ENCODE measurements around the gene FECH.

FECH gene

DNA sequence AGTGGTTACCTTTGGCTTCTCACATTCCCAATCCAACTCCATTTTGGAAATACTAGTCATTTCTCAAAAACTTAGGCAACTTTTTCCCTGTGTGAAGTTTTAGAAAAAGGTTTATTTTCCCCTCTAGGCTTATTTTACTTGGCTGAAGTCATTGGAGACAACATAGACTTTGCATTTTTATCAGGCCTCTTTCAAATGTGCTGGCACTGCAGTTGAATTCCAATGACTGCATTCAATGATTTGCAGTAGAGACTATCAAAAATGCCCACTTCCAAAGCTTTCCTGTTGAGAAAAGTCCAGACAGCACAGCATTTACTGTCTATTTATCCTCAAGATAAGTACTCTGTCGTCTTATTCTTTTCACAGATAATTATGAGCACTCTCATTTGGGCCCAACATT lies 81.3 kb downstream of the FECH start (continued):
- no peak for TF ChIP-seq YY1 (tag by site-specific recombination; IDR thresholded peaks at IDR 0.05)
- no peak for TF ChIP-seq ZNF837 (tag by site-specific recombination; IDR thresholded peaks at IDR 0.05)
- TF ChIP-seq ZNF214 (tag by site-specific recombination; IDR thresholded peaks at IDR 0.05; ENCODE audit: borderline replicate concordance) = no peak
- no peak for TF ChIP-seq ZIC2 (tag by site-specific recombination; IDR thresholded peaks at IDR 0.05)

DNA sequence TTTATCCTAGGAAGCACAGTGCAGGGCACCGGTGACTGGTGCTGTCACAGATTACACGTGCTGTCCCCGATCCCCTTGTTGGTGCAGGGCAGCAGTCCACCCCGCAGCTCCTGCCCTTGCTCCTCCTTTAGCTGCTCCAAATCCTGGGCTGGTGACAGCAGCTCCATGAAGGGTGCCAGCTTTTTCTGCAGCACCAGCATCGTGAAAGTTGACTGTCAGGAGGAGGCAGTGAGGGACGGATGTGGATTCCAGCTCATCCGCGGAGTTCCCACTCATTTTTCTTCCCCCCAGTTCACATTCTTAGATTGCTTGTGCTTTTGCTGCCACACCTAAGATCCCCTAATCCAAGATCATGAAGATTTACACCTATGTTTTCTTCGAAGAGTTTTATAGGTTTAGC lies 83.9 kb downstream of the FECH start:
- ChIA-PET CTCF (no interaction called here), POLR2A (interaction anchor here (0.7 kb wide), 1 partner anchor 46 kb away, joined by 6 read pairs; no protein-coding TSS in a partner anchor)
- Histone ChIP-seq H3K4me1 (ENCODE audit: control insufficient read depth, insufficient read depth, low read length) (no peaks in the 10 kb centered on the region), H3K27ac (ENCODE audit: extremely low read depth, low read depth, low read length) (no peak overlapping the region), H3K36me3 (ENCODE audit: control insufficient read depth in 2 of 2, insufficient read depth in 1 of 2, low read length in 2 of 2) (no peaks in the 10 kb centered on the region), H3K4me3 (ENCODE audit: low read depth, low read length) (no peak overlapping the region), H3K9me3 (ENCODE audit: control insufficient read depth, insufficient read depth, low read depth, low read length) (no peaks in the 10 kb centered on the region)
- TF ChIP-seq ZNF704 (tag by site-specific recombination; IDR thresholded peaks at IDR 0.05) = no peak
- no peak for TF ChIP-seq ZNF23 (tag by site-specific recombination; IDR thresholded peaks at IDR 0.05; ENCODE audit: borderline replicate concordance)
- TF ChIP-seq ZNF114 (tag by site-specific recombination; IDR thresholded peaks at IDR 0.05) = no peak
- TF ChIP-seq ZNF529 (tag by site-specific recombination; IDR thresholded peaks at IDR 0.05; ENCODE audit: insufficient replicate concordance) = no peak
- no peak for TF ChIP-seq MYNN (tag by site-specific recombination; IDR thresholded peaks at IDR 0.05; ENCODE audit: borderline replicate concordance)
- TF ChIP-seq ZIC2 (tag by site-specific recombination; IDR thresholded peaks at IDR 0.05) = no peak
- TF ChIP-seq, protein P1, sequence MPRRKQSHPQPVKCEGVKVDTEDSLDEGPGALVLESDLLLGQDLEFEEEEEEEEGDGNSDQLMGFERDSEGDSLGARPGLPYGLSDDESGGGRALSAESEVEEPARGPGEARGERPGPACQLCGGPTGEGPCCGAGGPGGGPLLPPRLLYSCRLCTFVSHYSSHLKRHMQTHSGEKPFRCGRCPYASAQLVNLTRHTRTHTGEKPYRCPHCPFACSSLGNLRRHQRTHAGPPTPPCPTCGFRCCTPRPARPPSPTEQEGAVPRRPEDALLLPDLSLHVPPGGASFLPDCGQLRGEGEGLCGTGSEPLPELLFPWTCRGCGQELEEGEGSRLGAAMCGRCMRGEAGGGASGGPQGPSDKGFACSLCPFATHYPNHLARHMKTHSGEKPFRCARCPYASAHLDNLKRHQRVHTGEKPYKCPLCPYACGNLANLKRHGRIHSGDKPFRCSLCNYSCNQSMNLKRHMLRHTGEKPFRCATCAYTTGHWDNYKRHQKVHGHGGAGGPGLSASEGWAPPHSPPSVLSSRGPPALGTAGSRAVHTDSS (tag by site-specific recombination; IDR thresholded peaks at IDR 0.05) = no peak
- no peak for TF ChIP-seq ZNF473 (tag by site-specific recombination; IDR thresholded peaks at IDR 0.05)
- no peak for TF ChIP-seq ZSCAN4 (tag by site-specific recombination; IDR thresholded peaks at IDR 0.05)
- TF ChIP-seq ZNF174 (tag by site-specific recombination; IDR thresholded peaks at IDR 0.05) = no peak
- no peak for TF ChIP-seq GLI4 (tag by site-specific recombination; IDR thresholded peaks at IDR 0.05)
- no peak for TF ChIP-seq ZBTB48 (tag by site-specific recombination; IDR thresholded peaks at IDR 0.05)
- no peak for TF ChIP-seq ZNF530 (tag by site-specific recombination; IDR thresholded peaks at IDR 0.05; ENCODE audit: low read depth)
- no peak for TF ChIP-seq ZNF830 (tag by site-specific recombination; IDR thresholded peaks at IDR 0.05; ENCODE audit: low read depth)
- TF ChIP-seq, protein P2, sequence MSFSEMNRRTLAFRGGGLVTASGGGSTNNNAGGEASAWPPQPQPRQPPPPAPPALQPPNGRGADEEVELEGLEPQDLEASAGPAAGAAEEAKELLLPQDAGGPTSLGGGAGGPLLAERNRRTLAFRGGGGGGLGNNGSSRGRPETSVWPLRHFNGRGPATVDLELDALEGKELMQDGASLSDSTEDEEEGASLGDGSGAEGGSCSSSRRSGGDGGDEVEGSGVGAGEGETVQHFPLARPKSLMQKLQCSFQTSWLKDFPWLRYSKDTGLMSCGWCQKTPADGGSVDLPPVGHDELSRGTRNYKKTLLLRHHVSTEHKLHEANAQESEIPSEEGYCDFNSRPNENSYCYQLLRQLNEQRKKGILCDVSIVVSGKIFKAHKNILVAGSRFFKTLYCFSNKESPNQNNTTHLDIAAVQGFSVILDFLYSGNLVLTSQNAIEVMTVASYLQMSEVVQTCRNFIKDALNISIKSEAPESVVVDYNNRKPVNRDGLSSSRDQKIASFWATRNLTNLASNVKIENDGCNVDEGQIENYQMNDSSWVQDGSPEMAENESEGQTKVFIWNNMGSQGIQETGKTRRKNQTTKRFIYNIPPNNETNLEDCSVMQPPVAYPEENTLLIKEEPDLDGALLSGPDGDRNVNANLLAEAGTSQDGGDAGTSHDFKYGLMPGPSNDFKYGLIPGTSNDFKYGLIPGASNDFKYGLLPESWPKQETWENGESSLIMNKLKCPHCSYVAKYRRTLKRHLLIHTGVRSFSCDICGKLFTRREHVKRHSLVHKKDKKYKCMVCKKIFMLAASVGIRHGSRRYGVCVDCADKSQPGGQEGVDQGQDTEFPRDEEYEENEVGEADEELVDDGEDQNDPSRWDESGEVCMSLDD (tag by site-specific recombination; IDR thresholded peaks at IDR 0.05) = no peak
- TF ChIP-seq, protein P3, sequence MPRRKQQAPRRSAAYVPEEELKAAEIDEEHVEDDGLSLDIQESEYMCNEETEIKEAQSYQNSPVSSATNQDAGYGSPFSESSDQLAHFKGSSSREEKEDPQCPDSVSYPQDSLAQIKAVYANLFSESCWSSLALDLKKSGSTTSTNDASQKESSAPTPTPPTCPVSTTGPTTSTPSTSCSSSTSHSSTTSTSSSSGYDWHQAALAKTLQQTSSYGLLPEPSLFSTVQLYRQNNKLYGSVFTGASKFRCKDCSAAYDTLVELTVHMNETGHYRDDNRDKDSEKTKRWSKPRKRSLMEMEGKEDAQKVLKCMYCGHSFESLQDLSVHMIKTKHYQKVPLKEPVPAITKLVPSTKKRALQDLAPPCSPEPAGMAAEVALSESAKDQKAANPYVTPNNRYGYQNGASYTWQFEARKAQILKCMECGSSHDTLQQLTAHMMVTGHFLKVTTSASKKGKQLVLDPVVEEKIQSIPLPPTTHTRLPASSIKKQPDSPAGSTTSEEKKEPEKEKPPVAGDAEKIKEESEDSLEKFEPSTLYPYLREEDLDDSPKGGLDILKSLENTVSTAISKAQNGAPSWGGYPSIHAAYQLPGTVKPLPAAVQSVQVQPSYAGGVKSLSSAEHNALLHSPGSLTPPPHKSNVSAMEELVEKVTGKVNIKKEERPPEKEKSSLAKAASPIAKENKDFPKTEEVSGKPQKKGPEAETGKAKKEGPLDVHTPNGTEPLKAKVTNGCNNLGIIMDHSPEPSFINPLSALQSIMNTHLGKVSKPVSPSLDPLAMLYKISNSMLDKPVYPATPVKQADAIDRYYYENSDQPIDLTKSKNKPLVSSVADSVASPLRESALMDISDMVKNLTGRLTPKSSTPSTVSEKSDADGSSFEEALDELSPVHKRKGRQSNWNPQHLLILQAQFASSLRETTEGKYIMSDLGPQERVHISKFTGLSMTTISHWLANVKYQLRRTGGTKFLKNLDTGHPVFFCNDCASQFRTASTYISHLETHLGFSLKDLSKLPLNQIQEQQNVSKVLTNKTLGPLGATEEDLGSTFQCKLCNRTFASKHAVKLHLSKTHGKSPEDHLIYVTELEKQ (tag by site-specific recombination; IDR thresholded peaks at IDR 0.05; ENCODE audit: borderline replicate concordance) = no peak
- no peak for TF ChIP-seq PBX3 (CRISPR knock-in tag; IDR thresholded peaks at IDR 0.05)
- no peak for TF ChIP-seq ELK4 (IDR thresholded peaks at IDR 0.05; ENCODE audit: borderline replicate concordance, low read depth, low read length)
